Measurements from ENCODE around the gene TEX55. TPM values are rescaled to one million over a fixed set of nuclear protein-coding genes. Genes with fewer than 3 reads are reported as not detected.

TEX55 gene
- total RNA-seq, 1 experiment from 2014 or later = not detected

GRCh38 chr3:119175872-119176756 is 30.1 kb downstream of the TEX55 start:
- no peaks in the 10 kb centered on the region for H3K36me3 ChIP-seq (ENCODE audit: control insufficient read depth, insufficient read depth, low read length)
- ChIA-PET POLR2A (interaction anchor here (0.5 kb wide), 1 partner anchor 12 kb away, joined by 3 read pairs; no protein-coding TSS in a partner anchor), CTCF (interaction anchor here (0.7 kb wide), 1 partner anchor 292 kb away, joined by 3 read pairs; no protein-coding TSS in a partner anchor)
- no peaks in the 10 kb centered on the region for H3K27me3 ChIP-seq (ENCODE audit: control insufficient read depth, insufficient read depth, low read length)
- no peak overlapping the region; the same call in 1 of the 2 replicates for H3K27ac ChIP-seq (ENCODE audit: low read length)
- peak; percentile 31; the same call in 1 of the 2 replicates for ATAC-seq
- intact Hi-C loops (cut with micrococcal nuclease; ENCODE audit: unreplicated experiment) = no loop called here
- in situ Hi-C loops (cut with HindIII; ENCODE audit: low pct_unique_long_range_greater_than_20kb, low sequenced_read_pairs) = no loop called here
- H3K4me3 ChIP-seq (ENCODE audit: low read depth in 2 of 2, low read length in 2 of 2) = no peak overlapping the region
- TF ChIP-seq CTCF (IDR thresholded peaks at IDR 0.05) = no peak
- no peak for TF ChIP-seq TCF7L2 (IDR thresholded peaks at IDR 0.05; ENCODE audit: low read depth, low read length)
- no peak for TF ChIP-seq REST (IDR thresholded peaks at IDR 0.05; ENCODE audit: insufficient read depth in 1 of 2, low read depth in 2 of 2, low read length in 1 of 2)
- TF ChIP-seq SIN3A (IDR thresholded peaks at IDR 0.05; ENCODE audit: borderline replicate concordance, insufficient read depth, low read depth, low read length) = no peak
- TF ChIP-seq POLR2AphosphoS5 (IDR thresholded peaks at IDR 0.05; ENCODE audit: low read depth, low read length) = no peak
- peaks cover 5% of the 10 kb centered on the region; the same call in 1 of the 2 replicates for H3K4me1 ChIP-seq (ENCODE audit: control insufficient read depth, insufficient read depth, low read length)
- DNase-seq (ENCODE audit: low read depth, low spot score) = peak; percentile 2
- no TSS peak for BruUV-seq (replicated peaks)
- H3K9me3 ChIP-seq (ENCODE audit: control insufficient read depth, insufficient read depth, low read depth, low read length) = no peaks in the 10 kb centered on the region

GRCh38 chr3:119176778-119177177 is 30.8 kb downstream of the TEX55 start:
- peak overlapping the region; percentile 46 for H3K27ac ChIP-seq (ENCODE audit: low read length)
- TF ChIP-seq TCF7L2 (IDR thresholded peaks at IDR 0.05; ENCODE audit: low read depth, low read length) (no peak), SIN3A (IDR thresholded peaks at IDR 0.05; ENCODE audit: borderline replicate concordance, insufficient read depth, low read depth, low read length) (no peak), CTCF (IDR thresholded peaks at IDR 0.05) (no peak), REST (IDR thresholded peaks at IDR 0.05; ENCODE audit: insufficient read depth in 1 of 2, low read depth in 2 of 2, low read length in 1 of 2) (no peak), POLR2AphosphoS5 (IDR thresholded peaks at IDR 0.05; ENCODE audit: low read depth, low read length) (no peak)

More at GRCh38 chr3:119176778-119177177, 30.8 kb downstream of the TEX55 start:
- DNase-seq (ENCODE audit: low read depth, low spot score) (no peak), ATAC-seq (no peak)
- POLR2A ChIA-PET = no interaction called here
- H3K4me1 ChIP-seq (ENCODE audit: control insufficient read depth, insufficient read depth, low read length) = peaks cover 5% of the 10 kb centered on the region; the same call in 1 of the 2 replicates
- no peaks in the 10 kb centered on the region for H3K27me3 ChIP-seq (ENCODE audit: control insufficient read depth, insufficient read depth, low read length)
- no peaks in the 10 kb centered on the region for H3K9me3 ChIP-seq (ENCODE audit: control insufficient read depth, insufficient read depth, low read depth, low read length)
- BruUV-seq (replicated peaks) = no TSS peak
- CTCF ChIA-PET = interaction anchor here (0.7 kb wide), 1 partner anchor 293 kb away, joined by 3 read pairs; no protein-coding TSS in a partner anchor
- intact Hi-C loops (cut with micrococcal nuclease; ENCODE audit: unreplicated experiment) (no loop called here), in situ Hi-C loops (cut with HindIII; ENCODE audit: low pct_unique_long_range_greater_than_20kb, low sequenced_read_pairs) (no loop called here)
- H3K4me3 ChIP-seq (ENCODE audit: low read depth in 2 of 2, low read length in 2 of 2) = no peak overlapping the region
- no peaks in the 10 kb centered on the region for H3K36me3 ChIP-seq (ENCODE audit: control insufficient read depth, insufficient read depth, low read length)
